Muscle of leg (tissue), 16 donors: ENCODE results near the gene NR4A2. TPM values are rescaled to one million over a fixed set of nuclear protein-coding genes. Genes with fewer than 3 reads are reported as not detected.

Experiments used
- DNase-seq: peaks from one replicate; pipeline ENCODE4 v3.0.0; 2013
- H3K27ac ChIP-seq: one replicate; pipeline ENCODE4 v1.5.1; 2013; ENCODE audit warnings: mild to moderate bottlenecking, low read length, control low read depth
- H3K27me3 ChIP-seq: one replicate; pipeline ENCODE4 v1.6.1; 2013; ENCODE audit warnings: low read length; ENCODE audit not compliant: control insufficient read depth, insufficient read depth
- H3K36me3 ChIP-seq: one replicate; pipeline ENCODE4 v1.6.1; 2013; ENCODE audit warnings: low read length; ENCODE audit not compliant: control insufficient read depth, insufficient read depth
- H3K4me1 ChIP-seq: one replicate; pipeline ENCODE4 v1.6.1; 2013; ENCODE audit warnings: low read length; ENCODE audit not compliant: control insufficient read depth, insufficient read depth
- H3K4me3 ChIP-seq: one replicate; pipeline ENCODE4 v1.5.1; 2013; ENCODE audit warnings: low read length, control low read depth
- H3K9me3 ChIP-seq: replicated peaks from 2 replicates; pipeline ENCODE4 v1.6.1; 2013; ENCODE audit warnings: low read depth, low read length; ENCODE audit not compliant: control insufficient read depth
- WGBS: methylation state at CpG from one replicate; pipeline ENCODE4 v1.1.5; 2013; ENCODE audit warnings: missing lambda C conversion rate; ENCODE audit not compliant: insufficient coverage; 5-methylcytosine and 5-hydroxymethylcytosine counted together
- long read RNA-seq, 11 donors: transcript quantifications; one replicate each; lab custom pipeline, GENCODE V29; 2026
- polyA plus RNA-seq, 8 donors: library from polyadenylated mRNA; unstranded; fragments of 120-200 nt; gene quantifications; one replicate each; pipeline versions ENCODE4 v1.2.1 to v1.2.3, GENCODE V29; 2013; ENCODE audit warnings: inconsistent platforms in 1 of 8, low replicate concordance in 1 of 8; ENCODE audit not compliant: insufficient read length in 8 of 8, insufficient read depth in 1 of 8
- total RNA-seq: library from RNA; stranded (reverse); fragments of 120-200 nt; gene quantifications from one replicate; pipeline ENCODE4 v1.2.4, GENCODE V29; 2013

NR4A2 gene
- total RNA-seq (1.0 TPM), polyA plus RNA-seq (1 to 10 TPM; 1.4 to 4.3 (median 1.9) TPM)
- long read RNA-seq, donor 1, result 0 reads
- long read RNA-seq, donor 2, result 0 reads
- long read RNA-seq, donor 3, result 0 reads
- long read RNA-seq, donor 4, result 0 reads
- long read RNA-seq, donor 5, result 0 reads
- long read RNA-seq, donor 6, result 0 reads
- long read RNA-seq, donor 7, partial matches to known transcripts, result 0 of 2 reads
- long read RNA-seq, donor 7, other reads (novel, unspliced or antisense), result 0 of 2 reads
- long read RNA-seq, donor 8, result 0 reads
- long read RNA-seq, donor 9, partial matches to known transcripts, result 0 of 1 reads
- long read RNA-seq, donor 9, other reads (novel, unspliced or antisense), result 0 of 1 reads
- long read RNA-seq, donor 10, result 0 reads
- long read RNA-seq, donor 11, result 0 reads

DNA sequence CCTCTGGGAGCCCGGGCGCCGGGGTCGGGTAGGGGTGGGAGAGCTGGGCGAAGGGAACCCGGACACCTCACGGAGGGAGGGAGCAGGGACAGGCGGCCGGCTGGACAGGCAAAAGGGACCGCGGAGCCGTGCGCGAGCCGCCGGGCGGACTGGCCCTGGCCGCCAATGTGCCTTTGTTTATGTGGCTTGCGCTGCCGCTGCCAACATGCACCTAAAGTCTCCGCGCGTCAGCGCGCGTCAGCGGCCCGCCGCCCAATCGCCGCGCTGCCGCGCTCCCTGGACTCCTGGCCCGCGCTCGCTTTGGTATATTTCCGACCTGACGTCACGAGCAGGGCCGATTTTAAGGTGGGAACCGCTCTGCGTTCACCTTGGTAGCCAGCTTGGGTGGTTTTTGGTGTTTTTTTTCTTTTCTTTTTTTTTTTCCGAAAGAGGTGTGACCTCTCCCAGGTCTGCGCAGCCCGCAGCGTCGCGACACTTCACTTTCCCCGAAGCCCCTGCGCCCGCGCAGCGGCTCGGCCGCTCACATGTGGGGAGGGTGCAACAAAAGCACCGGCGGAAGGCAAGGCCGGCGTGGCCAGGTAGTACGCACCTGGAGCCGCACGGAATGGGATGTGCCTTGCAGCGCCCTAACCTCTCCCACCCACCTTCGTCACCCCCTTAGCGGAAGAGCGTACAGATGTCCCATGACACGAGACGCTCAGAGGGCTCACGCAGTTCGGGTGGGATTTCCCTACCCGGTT is at the start of gene NR4A2:
Gene NR4A2, minus strand, starts transcription at position 188 of the 740 bp plus-strand sequence. CDS start 2,535 bp downstream, outside the sequence.
- WGBS, result under 1% methylated on average over 69 of the region's 72 CpGs
- Histone ChIP-seq H3K36me3 (no peaks in the 10 kb centered on the region), H3K9me3 (no peaks in the 10 kb centered on the region), H3K27ac (peak within 1 kb of the TSS; percentile 97), H3K4me3 (peak within 1 kb of the TSS; percentile 67), H3K27me3 (peaks cover 55% of the 10 kb centered on the region), H3K4me1 (peaks cover 29% of the 10 kb centered on the region)
- peak; percentile 93 for DNase-seq

- Histone ChIP-seq H3K4me3 (no peak overlapping the region), H3K4me1 (no peaks in the 10 kb centered on the region), H3K9me3 (no peaks in the 10 kb centered on the region), H3K27ac (no peak overlapping the region), H3K27me3 (no peaks in the 10 kb centered on the region), H3K36me3 (no peaks in the 10 kb centered on the region)
- no CpG with 5 or more reads among the region's 1 CpG for WGBS
- DNase-seq, result no peak
These were observed 47.7 kb upstream of the NR4A2 start for GRCh38 chr2:156380117-156380645.

- WGBS, result no CpG with 5 or more reads among the region's 1 CpG
- no peaks in the 10 kb centered on the region for H3K36me3 ChIP-seq
- H3K9me3 ChIP-seq, result no peaks in the 10 kb centered on the region
- no peaks in the 10 kb centered on the region for H3K27me3 ChIP-seq
- H3K4me3 ChIP-seq, result no peak overlapping the region
- H3K27ac ChIP-seq, result no peak overlapping the region
- H3K4me1 ChIP-seq, result no peaks in the 10 kb centered on the region
- DNase-seq, result no peak
These were observed 47.2 kb upstream of the NR4A2 start for GRCh38 chr2:156379714-156380113.

- H3K4me1 ChIP-seq, result no peaks in the 10 kb centered on the region
- DNase-seq, result no peak
- H3K27me3 ChIP-seq, result no peaks in the 10 kb centered on the region
- no peak overlapping the region for H3K27ac ChIP-seq
- no peak overlapping the region for H3K4me3 ChIP-seq
- no peaks in the 10 kb centered on the region for H3K9me3 ChIP-seq
- H3K36me3 ChIP-seq, result no peaks in the 10 kb centered on the region
These were observed 46.5 kb upstream of the NR4A2 start for GRCh38 chr2:156379071-156379470.

DNA sequence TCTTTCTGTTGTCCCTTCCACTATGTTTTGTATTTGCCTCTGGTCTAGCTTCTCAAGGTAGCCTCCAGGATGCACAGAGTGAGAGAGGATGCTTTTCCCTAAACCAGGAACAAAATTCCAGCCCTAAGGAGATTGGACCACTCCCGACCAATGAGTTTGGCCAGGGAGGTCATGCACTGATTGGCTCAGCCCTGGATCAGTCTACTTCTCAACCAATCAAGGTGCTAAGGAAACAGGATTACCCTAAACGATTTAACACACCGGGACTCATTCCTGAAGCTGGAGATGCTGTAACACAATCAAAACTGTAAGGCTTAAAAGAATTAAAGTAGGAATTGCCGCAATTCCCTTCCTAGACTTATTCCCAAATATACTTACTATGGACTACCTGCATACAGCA is 34.2 kb upstream of the NR4A2 start:
- H3K27ac ChIP-seq, result no peak overlapping the region
- H3K36me3 ChIP-seq, result no peaks in the 10 kb centered on the region
- no peaks in the 10 kb centered on the region for H3K9me3 ChIP-seq
- H3K4me3 ChIP-seq, result no peak overlapping the region
- no peaks in the 10 kb centered on the region for H3K4me1 ChIP-seq
- H3K27me3 ChIP-seq, result no peaks in the 10 kb centered on the region
- 100% methylated on average over 1 of the region's 4 CpGs for WGBS
- no peak for DNase-seq

DNA sequence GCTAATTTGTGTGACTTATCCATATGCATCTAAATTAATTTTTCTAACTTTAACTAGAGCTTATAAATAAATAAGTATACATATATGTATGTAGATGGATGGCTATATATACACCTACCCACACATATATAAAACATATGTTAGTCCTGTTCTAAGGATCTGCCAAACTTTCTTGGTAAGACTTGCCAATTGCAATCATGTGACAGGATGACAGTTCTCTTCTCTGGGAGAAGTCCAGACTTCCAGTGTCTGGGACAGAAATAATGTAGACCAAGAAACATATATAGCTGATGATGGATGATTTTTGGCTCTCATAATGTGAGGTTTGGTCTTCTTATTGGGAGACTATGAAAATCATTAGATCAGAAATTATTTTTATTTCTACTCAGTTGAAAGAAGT is 30.6 kb upstream of the NR4A2 start:
- Histone ChIP-seq H3K27ac (no peak overlapping the region), H3K9me3 (no peaks in the 10 kb centered on the region), H3K4me3 (no peak overlapping the region), H3K4me1 (no peaks in the 10 kb centered on the region), H3K36me3 (no peaks in the 10 kb centered on the region), H3K27me3 (no peaks in the 10 kb centered on the region)
- peak; percentile 29 for DNase-seq

DNA sequence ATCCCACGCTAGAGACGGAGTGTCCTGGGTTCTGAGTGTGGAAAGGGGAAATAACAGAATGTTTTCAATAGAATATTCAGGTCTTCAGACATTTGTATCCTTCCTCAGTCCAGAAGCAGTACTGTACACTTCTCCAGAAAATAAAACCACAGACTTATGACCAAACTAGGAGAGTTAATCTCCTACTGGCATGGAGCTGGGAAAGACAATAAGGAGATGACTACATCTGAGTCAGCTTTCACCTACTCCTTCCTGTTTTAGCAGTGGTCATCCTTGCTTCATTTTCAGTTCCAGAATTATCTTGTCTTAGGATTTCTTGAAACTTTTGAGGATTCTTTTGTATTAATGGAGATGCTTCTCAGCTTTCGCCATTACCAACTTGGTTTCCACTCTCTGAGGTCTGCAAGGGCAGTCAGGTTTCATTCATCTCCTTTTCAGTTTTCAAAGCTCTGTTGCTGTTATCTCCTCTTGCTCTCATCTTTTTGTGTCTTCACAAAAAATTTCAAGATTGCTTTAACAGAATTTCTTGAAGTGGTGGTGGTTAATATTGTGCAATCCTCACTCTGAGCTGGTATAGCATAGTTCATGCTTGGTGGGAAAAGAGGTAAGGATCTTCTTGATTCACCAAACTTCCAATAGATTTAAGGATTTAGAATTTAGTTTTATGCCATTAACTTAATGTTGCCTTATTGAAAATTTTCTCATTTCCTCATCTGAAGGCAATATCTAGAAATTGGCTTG is 23.7 kb upstream of the NR4A2 start:
- H3K4me1 ChIP-seq, result no peaks in the 10 kb centered on the region
- WGBS, result no CpG with 5 or more reads among the region's 3 CpGs

DNA sequence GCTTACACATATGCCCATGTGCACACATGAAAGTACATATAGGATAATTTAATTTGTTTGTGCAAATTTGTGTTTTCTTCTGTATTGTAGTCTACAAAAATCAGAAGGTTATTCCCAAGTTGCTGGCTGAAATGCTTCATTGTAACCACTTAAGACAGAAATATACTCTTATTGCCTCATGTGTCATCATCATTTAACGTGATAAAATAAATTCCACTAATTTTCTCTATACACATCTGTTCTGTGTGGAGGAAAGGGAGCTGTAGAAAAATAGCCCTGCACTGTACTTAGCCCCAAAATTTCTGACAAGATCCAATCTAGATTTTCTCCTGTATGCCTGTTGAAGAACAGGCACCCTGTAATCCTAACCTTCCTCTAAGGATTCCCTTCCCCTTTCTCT is 20.4 kb upstream of the NR4A2 start:
- Histone ChIP-seq H3K4me3 (no peak overlapping the region), H3K27me3 (no peaks in the 10 kb centered on the region), H3K36me3 (no peaks in the 10 kb centered on the region), H3K27ac (no peak overlapping the region), H3K9me3 (no peaks in the 10 kb centered on the region), H3K4me1 (no peaks in the 10 kb centered on the region)
- no CpG with 5 or more reads among the region's 1 CpG for WGBS
- no peak for DNase-seq

More for the DNA sequence above, 23.7 kb upstream of the NR4A2 start:
- no peaks in the 10 kb centered on the region for H3K36me3 ChIP-seq
- DNase-seq, result no peak
- H3K27ac ChIP-seq, result no peak overlapping the region
- H3K27me3 ChIP-seq, result no peaks in the 10 kb centered on the region
- H3K9me3 ChIP-seq, result no peaks in the 10 kb centered on the region
- H3K4me3 ChIP-seq, result no peak overlapping the region

DNA sequence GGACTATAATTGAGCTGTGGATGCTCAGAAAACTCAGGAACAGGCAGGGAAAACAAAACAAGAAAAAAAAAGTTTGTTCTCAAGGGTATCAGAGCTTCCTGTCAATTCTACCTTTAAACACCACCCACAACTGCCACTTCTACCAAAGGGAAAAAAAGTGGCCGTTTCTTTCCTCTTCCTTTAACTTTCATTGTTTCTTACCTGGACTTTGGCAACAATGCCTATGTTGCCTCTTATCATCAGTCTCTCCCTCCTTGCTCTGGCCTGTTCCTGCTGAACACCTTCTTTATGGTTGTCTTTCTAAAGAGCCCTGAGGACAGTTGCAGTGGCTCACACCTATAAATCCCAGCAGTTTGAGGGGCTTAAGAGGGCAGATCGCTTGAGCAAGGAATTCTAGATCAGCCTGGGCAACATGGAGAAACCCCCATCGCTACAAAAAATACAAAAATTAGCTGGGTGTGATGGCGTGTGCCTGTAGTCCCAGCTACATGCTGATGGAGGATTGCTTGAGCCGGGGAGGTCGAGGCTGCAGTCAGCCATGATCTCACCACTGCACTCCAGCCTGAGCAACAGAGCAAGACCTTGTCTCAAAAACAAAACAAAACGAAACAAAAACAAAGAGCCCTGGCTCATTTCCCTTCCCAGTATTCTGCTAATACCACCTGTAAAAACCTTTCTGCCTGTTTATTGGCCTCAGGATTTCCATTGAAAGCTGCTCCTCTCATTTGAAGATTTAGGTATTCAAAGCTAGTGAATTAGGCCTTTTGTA is 18.0 kb upstream of the NR4A2 start:
- no peaks in the 10 kb centered on the region for H3K27me3 ChIP-seq
- DNase-seq, result no peak

More for the DNA sequence above, 18.0 kb upstream of the NR4A2 start:
- no peak overlapping the region for H3K4me3 ChIP-seq
- 80% methylated on average over 1 of the region's 7 CpGs for WGBS
- no peaks in the 10 kb centered on the region for H3K36me3 ChIP-seq
- no peaks in the 10 kb centered on the region for H3K4me1 ChIP-seq
- no peaks in the 10 kb centered on the region for H3K9me3 ChIP-seq
- H3K27ac ChIP-seq, result no peak overlapping the region
